Measurements from ENCODE around the gene BARHL1. TPM values are rescaled to one million over a fixed set of nuclear protein-coding genes. Genes with fewer than 3 reads are reported as not detected.

The BARHL1 gene
- total and polyA plus RNA-seq, 2 of the 13 experiments (the other 11 are each of a cell fraction or from before 2014, with no cell fraction given), result not detected

DNA sequence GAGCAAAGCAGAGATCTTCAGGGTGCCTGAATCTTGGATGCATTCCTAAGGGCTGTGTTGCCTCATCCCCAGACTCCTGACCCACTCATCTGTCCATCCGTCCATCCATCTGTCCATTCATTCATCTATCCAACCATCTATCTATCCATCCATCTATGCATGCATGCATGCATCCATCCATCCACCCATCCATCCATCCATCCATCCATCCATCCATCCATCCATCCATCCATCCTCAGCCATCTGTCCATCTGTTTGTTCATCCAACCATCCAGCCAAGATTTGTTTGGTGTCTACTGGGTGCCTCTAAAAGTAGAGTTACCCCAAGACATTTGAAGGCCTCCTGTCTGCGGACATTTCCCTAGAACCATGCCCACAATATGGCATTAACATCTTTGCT lies 27.7 kb upstream of the BARHL1 start (continued):
- TF ChIP-seq ZNF335 (CRISPR knock-in tag; IDR thresholded peaks at IDR 0.05) (no peak), GATAD1 (CRISPR knock-in tag; IDR thresholded peaks at IDR 0.05) (no peak), FOXA3 (CRISPR knock-in tag; IDR thresholded peaks at IDR 0.05) (no peak), TMF1 (CRISPR knock-in tag; IDR thresholded peaks at IDR 0.05; ENCODE audit: low read depth) (no peak), CEBPB (IDR thresholded peaks at IDR 0.05; ENCODE audit: borderline replicate concordance, low read depth, low read length) (no peak), SCMH1 (CRISPR knock-in tag; IDR thresholded peaks at IDR 0.05; ENCODE audit: borderline replicate concordance) (no peak), SRSF9 (IDR thresholded peaks at IDR 0.05; ENCODE audit: borderline replicate concordance, insufficient read depth, low read depth, low read length, poor library complexity, severe bottlenecking) (no peak)
- TF ChIP-seq, protein P1, sequence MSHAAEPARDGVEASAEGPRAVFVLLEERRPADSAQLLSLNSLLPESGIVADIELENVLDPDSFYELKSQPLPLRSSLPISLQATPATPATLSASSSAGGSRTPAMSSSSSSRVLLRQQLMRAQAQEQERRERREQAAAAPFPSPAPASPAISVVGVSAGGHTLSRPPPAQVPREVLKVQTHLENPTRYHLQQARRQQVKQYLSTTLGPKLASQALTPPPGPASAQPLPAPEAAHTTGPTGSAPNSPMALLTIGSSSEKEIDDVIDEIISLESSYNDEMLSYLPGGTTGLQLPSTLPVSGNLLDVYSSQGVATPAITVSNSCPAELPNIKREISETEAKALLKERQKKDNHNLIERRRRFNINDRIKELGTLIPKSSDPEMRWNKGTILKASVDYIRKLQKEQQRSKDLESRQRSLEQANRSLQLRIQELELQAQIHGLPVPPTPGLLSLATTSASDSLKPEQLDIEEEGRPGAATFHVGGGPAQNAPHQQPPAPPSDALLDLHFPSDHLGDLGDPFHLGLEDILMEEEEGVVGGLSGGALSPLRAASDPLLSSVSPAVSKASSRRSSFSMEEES (CRISPR knock-in tag; IDR thresholded peaks at IDR 0.05), result no peak
- TF ChIP-seq, protein P2, sequence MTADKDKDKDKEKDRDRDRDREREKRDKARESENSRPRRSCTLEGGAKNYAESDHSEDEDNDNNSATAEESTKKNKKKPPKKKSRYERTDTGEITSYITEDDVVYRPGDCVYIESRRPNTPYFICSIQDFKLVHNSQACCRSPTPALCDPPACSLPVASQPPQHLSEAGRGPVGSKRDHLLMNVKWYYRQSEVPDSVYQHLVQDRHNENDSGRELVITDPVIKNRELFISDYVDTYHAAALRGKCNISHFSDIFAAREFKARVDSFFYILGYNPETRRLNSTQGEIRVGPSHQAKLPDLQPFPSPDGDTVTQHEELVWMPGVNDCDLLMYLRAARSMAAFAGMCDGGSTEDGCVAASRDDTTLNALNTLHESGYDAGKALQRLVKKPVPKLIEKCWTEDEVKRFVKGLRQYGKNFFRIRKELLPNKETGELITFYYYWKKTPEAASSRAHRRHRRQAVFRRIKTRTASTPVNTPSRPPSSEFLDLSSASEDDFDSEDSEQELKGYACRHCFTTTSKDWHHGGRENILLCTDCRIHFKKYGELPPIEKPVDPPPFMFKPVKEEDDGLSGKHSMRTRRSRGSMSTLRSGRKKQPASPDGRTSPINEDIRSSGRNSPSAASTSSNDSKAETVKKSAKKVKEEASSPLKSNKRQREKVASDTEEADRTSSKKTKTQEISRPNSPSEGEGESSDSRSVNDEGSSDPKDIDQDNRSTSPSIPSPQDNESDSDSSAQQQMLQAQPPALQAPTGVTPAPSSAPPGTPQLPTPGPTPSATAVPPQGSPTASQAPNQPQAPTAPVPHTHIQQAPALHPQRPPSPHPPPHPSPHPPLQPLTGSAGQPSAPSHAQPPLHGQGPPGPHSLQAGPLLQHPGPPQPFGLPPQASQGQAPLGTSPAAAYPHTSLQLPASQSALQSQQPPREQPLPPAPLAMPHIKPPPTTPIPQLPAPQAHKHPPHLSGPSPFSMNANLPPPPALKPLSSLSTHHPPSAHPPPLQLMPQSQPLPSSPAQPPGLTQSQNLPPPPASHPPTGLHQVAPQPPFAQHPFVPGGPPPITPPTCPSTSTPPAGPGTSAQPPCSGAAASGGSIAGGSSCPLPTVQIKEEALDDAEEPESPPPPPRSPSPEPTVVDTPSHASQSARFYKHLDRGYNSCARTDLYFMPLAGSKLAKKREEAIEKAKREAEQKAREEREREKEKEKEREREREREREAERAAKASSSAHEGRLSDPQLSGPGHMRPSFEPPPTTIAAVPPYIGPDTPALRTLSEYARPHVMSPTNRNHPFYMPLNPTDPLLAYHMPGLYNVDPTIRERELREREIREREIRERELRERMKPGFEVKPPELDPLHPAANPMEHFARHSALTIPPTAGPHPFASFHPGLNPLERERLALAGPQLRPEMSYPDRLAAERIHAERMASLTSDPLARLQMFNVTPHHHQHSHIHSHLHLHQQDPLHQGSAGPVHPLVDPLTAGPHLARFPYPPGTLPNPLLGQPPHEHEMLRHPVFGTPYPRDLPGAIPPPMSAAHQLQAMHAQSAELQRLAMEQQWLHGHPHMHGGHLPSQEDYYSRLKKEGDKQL (CRISPR knock-in tag; IDR thresholded peaks at IDR 0.05; ENCODE audit: low read depth), result no peak
- TF ChIP-seq, protein P3, sequence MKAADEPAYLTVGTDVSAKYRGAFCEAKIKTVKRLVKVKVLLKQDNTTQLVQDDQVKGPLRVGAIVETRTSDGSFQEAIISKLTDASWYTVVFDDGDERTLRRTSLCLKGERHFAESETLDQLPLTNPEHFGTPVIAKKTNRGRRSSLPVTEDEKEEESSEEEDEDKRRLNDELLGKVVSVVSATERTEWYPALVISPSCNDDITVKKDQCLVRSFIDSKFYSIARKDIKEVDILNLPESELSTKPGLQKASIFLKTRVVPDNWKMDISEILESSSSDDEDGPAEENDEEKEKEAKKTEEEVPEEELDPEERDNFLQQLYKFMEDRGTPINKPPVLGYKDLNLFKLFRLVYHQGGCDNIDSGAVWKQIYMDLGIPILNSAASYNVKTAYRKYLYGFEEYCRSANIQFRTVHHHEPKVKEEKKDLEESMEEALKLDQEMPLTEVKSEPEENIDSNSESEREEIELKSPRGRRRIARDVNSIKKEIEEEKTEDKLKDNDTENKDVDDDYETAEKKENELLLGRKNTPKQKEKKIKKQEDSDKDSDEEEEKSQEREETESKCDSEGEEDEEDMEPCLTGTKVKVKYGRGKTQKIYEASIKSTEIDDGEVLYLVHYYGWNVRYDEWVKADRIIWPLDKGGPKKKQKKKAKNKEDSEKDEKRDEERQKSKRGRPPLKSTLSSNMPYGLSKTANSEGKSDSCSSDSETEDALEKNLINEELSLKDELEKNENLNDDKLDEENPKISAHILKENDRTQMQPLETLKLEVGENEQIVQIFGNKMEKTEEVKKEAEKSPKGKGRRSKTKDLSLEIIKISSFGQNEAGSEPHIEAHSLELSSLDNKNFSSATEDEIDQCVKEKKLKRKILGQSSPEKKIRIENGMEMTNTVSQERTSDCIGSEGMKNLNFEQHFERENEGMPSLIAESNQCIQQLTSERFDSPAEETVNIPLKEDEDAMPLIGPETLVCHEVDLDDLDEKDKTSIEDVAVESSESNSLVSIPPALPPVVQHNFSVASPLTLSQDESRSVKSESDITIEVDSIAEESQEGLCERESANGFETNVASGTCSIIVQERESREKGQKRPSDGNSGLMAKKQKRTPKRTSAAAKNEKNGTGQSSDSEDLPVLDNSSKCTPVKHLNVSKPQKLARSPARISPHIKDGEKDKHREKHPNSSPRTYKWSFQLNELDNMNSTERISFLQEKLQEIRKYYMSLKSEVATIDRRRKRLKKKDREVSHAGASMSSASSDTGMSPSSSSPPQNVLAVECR (CRISPR knock-in tag; IDR thresholded peaks at IDR 0.05; ENCODE audit: borderline replicate concordance), result no peak

Data from HepG2 (cell line).